ENCODE results near the gene ADAMTS18. TPM values are rescaled to one million over a fixed set of nuclear protein-coding genes. Genes with fewer than 3 reads are reported as not detected.

Gene ADAMTS18
- total and polyA plus RNA-seq, 9 of the 15 experiments (the other 6 are each of a cell fraction or from before 2014, with no cell fraction given), result not detected

- TF ChIP-seq MGA (IDR thresholded peaks at IDR 0.05) (no peak), MEF2D (tag; conservative IDR thresholded peaks at IDR 0.05; ENCODE audit: low read depth) (no peak), ZNF518B (CRISPR knock-in tag; IDR thresholded peaks at IDR 0.05) (no peak), ZFP1 (CRISPR knock-in tag; IDR thresholded peaks at IDR 0.05) (no peak), CTBP1 (IDR thresholded peaks at IDR 0.05; ENCODE audit: borderline replicate concordance) (no peak), OTX1 (CRISPR knock-in tag; IDR thresholded peaks at IDR 0.05) (no peak), KLF6 (CRISPR knock-in tag; IDR thresholded peaks at IDR 0.05; ENCODE audit: borderline replicate concordance) (no peak), ZBTB2 (IDR thresholded peaks at IDR 0.05) (no peak)
Measured at GRCh38 chr16:77299395-77299794, 135.4 kb downstream of the ADAMTS18 start (continued).
